Liver (tissue), 9 donors: Measurements from ENCODE around the gene ABCC8. TPM values are rescaled to one million over a fixed set of nuclear protein-coding genes. Genes with fewer than 3 reads are reported as not detected.

Source experiments
- DNase-seq: peaks from one replicate; pipeline ENCODE4 v3.0.0-alpha.2; 2017; ENCODE audit warnings: low spot score
- H3K27ac ChIP-seq, 2 donors: one replicate each; pipeline ENCODE4 v1.7.0; 2013; ENCODE audit warnings: inconsistent platforms in 2 of 2, low read length in 2 of 2, control low read depth in 1 of 2, low read depth in 1 of 2, mild to moderate bottlenecking in 1 of 2
- H3K27me3 ChIP-seq, 4 donors: one replicate each; pipeline versions ENCODE4 v1.6.1 to v1.7.0; 2013; ENCODE audit warnings: low read length in 3 of 4, inconsistent platforms in 1 of 4, mild to moderate bottlenecking in 1 of 4, moderate library complexity in 1 of 4; ENCODE audit not compliant: control insufficient read depth in 4 of 4, insufficient read depth in 4 of 4
- H3K36me3 ChIP-seq, 4 donors: one replicate each; pipeline versions ENCODE4 v1.6.1 to v1.7.0; 2013; ENCODE audit warnings: low read length in 3 of 4, mild to moderate bottlenecking in 3 of 4, low read depth in 1 of 4, moderate library complexity in 1 of 4; ENCODE audit not compliant: control insufficient read depth in 4 of 4, insufficient read depth in 3 of 4
- H3K4me1 ChIP-seq, 4 donors: one replicate each; pipeline versions ENCODE4 v1.6.1 to v1.7.0; 2013; ENCODE audit warnings: low read length in 3 of 4, mild to moderate bottlenecking in 3 of 4, moderate library complexity in 1 of 4; ENCODE audit not compliant: control insufficient read depth in 4 of 4, insufficient read depth in 4 of 4
- H3K4me3 ChIP-seq, 3 donors: one replicate each; pipeline versions ENCODE4 v1.6.1 to v1.7.0; 2013; ENCODE audit warnings: low read length in 3 of 3, control low read depth in 1 of 3, low read depth in 1 of 3, mild to moderate bottlenecking in 1 of 3
- H3K9ac ChIP-seq, 2 donors: one replicate each; pipeline ENCODE4 v1.7.0; 2013; ENCODE audit warnings: low read length in 2 of 2, mild to moderate bottlenecking in 2 of 2, moderate library complexity in 2 of 2, control low read depth in 1 of 2, low read depth in 1 of 2
- H3K9me3 ChIP-seq, 4 donors: one replicate each; pipeline versions ENCODE4 v1.6.1 to v1.7.0; 2013; ENCODE audit warnings: low read length in 3 of 4; ENCODE audit not compliant: control insufficient read depth in 4 of 4
- FOXA1 ChIP-seq: IDR thresholded peaks from 2 replicates; pipeline ENCODE4 v1.6.1; 2016; ENCODE audit warnings: antibody characterized with exemption
- FOXA2 ChIP-seq: IDR thresholded peaks from 2 replicates; pipeline ENCODE4 v1.6.1; 2016; ENCODE audit warnings: antibody characterized with exemption
- GABPA ChIP-seq, 2 donors: IDR thresholded peaks in 1 of 2; conservative IDR thresholded peaks in 1 of 2; 2 replicates each; pipeline ENCODE4 v1.6.1; 2016; ENCODE audit warnings: antibody characterized with exemption in 2 of 2, mild to moderate bottlenecking in 1 of 2, moderate library complexity in 1 of 2
- HNF4A ChIP-seq, 2 donors: conservative IDR thresholded peaks; 2 replicates each; pipeline ENCODE4 v1.6.1; 2016; ENCODE audit warnings: antibody characterized with exemption in 2 of 2, mild to moderate bottlenecking in 2 of 2
- HNF4G ChIP-seq: IDR thresholded peaks from 2 replicates; pipeline ENCODE4 v1.6.1; 2016; ENCODE audit warnings: antibody characterized with exemption
- JUND ChIP-seq, 2 donors: IDR thresholded peaks; 2 replicates each; pipeline ENCODE4 v1.6.1; 2016; ENCODE audit warnings: antibody characterized with exemption in 2 of 2
- NR2F2 ChIP-seq: IDR thresholded peaks from 2 replicates; pipeline ENCODE4 v1.6.1; 2016; ENCODE audit warnings: antibody characterized with exemption
- RAD21 ChIP-seq, 2 donors: IDR thresholded peaks; 2 replicates each; pipeline ENCODE4 v1.6.1; 2016; ENCODE audit warnings: antibody characterized with exemption in 2 of 2, mild to moderate bottlenecking in 2 of 2
- RXRA ChIP-seq, 2 donors: IDR thresholded peaks; 2 replicates each; pipeline ENCODE4 v1.6.1; 2017 to 2018; ENCODE audit warnings: antibody characterized with exemption in 2 of 2, mild to moderate bottlenecking in 1 of 2
- TAF1 ChIP-seq: conservative IDR thresholded peaks from 2 replicates; pipeline ENCODE4 v1.6.1; 2016; ENCODE audit warnings: antibody characterized with exemption, mild to moderate bottlenecking
- YY1 ChIP-seq: IDR thresholded peaks from 2 replicates; pipeline ENCODE4 v1.6.1; 2016; ENCODE audit warnings: antibody characterized with exemption, mild to moderate bottlenecking
- WGBS: extraction: QIAGEN DNeasy Blood & Tissue Kit; methylation state at CpG from one replicate; pipeline ENCODE4 v1.1.7; 2013; 5-methylcytosine and 5-hydroxymethylcytosine counted together
- polyA plus RNA-seq, 2 donors: library from polyadenylated mRNA; stranded (reverse) in 1 of 2; unstranded in 1 of 2; fragments of 200-250 nt in 1 of 2; fragments of >200 nt in 1 of 2; fragmentation: Nextera tagmentation in 1 of 2; extraction: Ambion mirVana in 1 of 2; gene quantifications; one replicate each; pipeline versions ENCODE4 v1.2.1 to v1.2.3, GENCODE V29; 2013 to 2015
- total RNA-seq, 2 donors: library from RNA; depleted of rRNA; stranded (reverse); fragments of >200 nt; gene quantifications; one replicate each; pipeline ENCODE4 v1.2.3, GENCODE V29; 2014
- TF ChIP-seq, protein P1 (sequence below): IDR thresholded peaks from 2 replicates; pipeline ENCODE4 v1.6.1; 2016; ENCODE audit warnings: antibody characterized with exemption, mild to moderate bottlenecking
- TF ChIP-seq, protein P2 (sequence below): IDR thresholded peaks from 2 replicates; pipeline ENCODE4 v1.6.1; 2016; ENCODE audit warnings: antibody characterized with exemption
- TF ChIP-seq, protein P3 (sequence below): IDR thresholded peaks from 2 replicates; pipeline ENCODE4 v1.6.1; 2016; ENCODE audit warnings: antibody characterized with exemption
- TF ChIP-seq, protein P4 (sequence below): fragments of 150-350 bp; IDR thresholded peaks from 2 replicates; pipeline ENCODE4 v1.5.1; 2017; ENCODE audit warnings: improper control_type of control experiment, low read depth, low read length; ENCODE audit not compliant: missing input control
- TF ChIP-seq, protein P5 (sequence below): IDR thresholded peaks from 2 replicates; pipeline ENCODE4 v1.6.1; 2016; ENCODE audit warnings: antibody characterized with exemption
- donor health status: healthy.
- donor health status: healthy.
- donor health status: healthy.
- donor health status: healthy.
- donor health status: healthy.

ABCC8 gene
- total and polyA plus RNA-seq, 4 donors = 0.16 to 0.25 TPM; not detected in 2

DNA sequence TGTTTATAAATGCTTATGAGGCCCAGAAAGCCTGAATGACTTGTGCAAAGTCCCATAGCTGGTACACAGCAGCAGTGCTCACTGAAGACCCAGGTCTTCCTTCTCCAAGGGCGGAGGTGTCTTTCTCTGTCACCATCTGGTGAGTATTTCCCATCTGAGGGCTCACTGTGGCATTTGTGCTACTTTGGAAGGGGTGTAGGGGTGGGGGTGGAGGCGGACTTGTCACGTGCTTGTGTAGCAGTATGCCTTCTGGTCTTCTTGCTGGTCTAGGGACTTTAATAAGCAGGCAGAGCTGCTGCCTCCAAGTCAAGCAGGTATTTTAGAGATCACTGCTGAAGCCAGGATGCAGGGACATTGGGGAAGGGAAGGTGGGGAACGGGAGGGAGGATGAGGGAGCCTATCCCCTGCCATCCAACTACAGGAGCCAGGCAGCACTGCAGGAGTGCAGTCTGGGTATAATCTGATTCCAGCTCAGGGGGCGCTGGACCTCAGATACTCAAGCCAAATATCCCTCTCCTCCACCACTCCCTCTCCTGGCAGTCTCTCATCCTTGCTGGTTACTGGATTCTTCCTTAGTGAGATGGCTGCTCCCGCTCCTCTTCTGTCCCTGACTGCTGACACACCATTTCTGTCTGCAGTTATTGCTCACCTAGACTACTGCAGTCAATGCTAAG is 3.4 kb downstream of the ABCC8 start:
- TF ChIP-seq YY1 = no peak
- TF ChIP-seq RAD21 (IDR thresholded peaks at IDR 0.05) = peak in 1 of 2 donors; percentile 31
- Histone ChIP-seq H3K9ac (no peak overlapping the region), H3K4me1 (peaks cover 0 to 5% (median under 1%) of the 10 kb centered on the region in 4 donors), H3K27me3 (peaks cover 0 to 2% (median 0%) of the 10 kb centered on the region in 4 donors), H3K4me3 (no peak overlapping the region), H3K9me3 (no peaks in the 10 kb centered on the region), H3K27ac (no peak overlapping the region), H3K36me3 (no peaks in the 10 kb centered on the region)
- 45% methylated on average over 6 of the region's 6 CpGs for WGBS
- DNase-seq = no peak

DNA sequence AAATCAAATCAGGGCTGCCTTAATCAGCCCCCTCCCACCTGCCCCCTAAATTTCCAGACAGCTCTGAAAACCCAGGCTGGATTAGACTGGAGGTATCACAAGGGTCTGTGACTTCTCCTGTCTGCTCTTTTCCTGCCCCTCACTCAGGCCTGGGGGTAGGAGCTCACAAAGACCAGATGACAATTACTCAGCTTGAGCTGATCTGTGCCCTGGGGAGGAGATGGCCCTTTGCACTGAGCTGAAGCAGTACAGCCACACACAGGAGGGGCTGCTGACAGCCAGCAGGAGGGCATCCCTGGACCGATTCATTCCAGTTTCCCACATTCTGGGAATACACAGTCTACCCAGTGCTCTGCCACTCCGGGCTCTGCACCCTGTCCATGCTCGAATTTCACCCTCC is 4.2 kb downstream of the ABCC8 start:
- H3K9ac ChIP-seq = no peak overlapping the region
- no peaks in the 10 kb centered on the region for H3K9me3 ChIP-seq
- H3K4me1 ChIP-seq = peaks cover 0 to 5% (median under 1%) of the 10 kb centered on the region in 4 donors
- 47% methylated on average over 3 of the region's 3 CpGs for WGBS
- H3K36me3 ChIP-seq = no peaks in the 10 kb centered on the region
- no peak for DNase-seq
- peaks cover 0 to 2% (median 0%) of the 10 kb centered on the region in 4 donors for H3K27me3 ChIP-seq
- no peak overlapping the region for H3K27ac ChIP-seq
- no peak for TF ChIP-seq YY1
- no peak overlapping the region for H3K4me3 ChIP-seq

DNA sequence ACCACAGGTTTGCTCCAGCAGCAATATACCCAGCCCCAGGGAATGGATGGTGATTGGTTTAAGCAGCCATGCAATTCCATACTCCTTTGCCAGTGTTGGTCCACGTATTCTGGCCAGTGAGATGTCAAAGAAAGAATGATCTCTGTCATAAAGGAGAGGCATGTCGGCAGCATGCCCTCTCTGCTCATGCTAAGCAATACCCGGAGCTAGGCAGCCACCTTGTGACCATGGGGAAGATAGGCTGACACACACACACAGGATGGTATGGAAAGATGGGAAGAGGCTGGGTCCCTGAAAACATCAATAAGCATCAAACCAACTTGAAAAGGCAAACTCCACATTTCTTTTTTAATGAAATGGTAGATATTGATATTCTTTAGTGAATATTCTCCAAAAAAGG is 5.1 kb downstream of the ABCC8 start:
- no peak overlapping the region for H3K27ac ChIP-seq
- 73% methylated on average over 3 of the region's 3 CpGs for WGBS
- no peak overlapping the region for H3K9ac ChIP-seq
- peak; percentile 30 to 55 for TF ChIP-seq RAD21 (IDR thresholded peaks at IDR 0.05)
- TF ChIP-seq FOXA1 = no peak
- no peak overlapping the region for H3K4me3 ChIP-seq
- no peaks in the 10 kb centered on the region for H3K9me3 ChIP-seq
- DNase-seq = no peak
- H3K4me1 ChIP-seq = peaks cover 0 to 4% (median under 1%) of the 10 kb centered on the region in 4 donors
- peaks cover 0 to 2% (median 0%) of the 10 kb centered on the region in 4 donors for H3K27me3 ChIP-seq
- no peaks in the 10 kb centered on the region for H3K36me3 ChIP-seq

DNA sequence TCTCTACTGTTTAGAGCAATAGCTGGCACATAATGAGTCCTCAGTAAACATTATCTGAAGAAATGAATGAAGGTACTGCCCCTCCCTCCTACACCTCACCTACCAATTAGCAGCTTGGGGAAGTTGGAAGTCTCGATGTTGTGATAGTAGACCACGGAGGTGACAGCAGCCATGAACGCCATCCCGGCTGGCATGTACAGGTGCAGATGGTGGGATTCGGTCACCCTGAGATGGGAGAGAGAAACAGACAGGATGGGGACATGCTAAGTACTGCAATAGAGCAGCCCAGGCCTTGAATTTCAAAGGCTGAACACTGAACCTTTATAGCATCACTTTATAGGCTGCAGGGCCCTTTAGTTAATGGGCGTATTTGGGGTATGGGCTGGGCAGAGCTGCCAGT is 6.6 kb downstream of the ABCC8 start:
- Histone ChIP-seq H3K27me3 (peaks cover 0 to 2% (median 0%) of the 10 kb centered on the region in 4 donors), H3K9ac (no peak overlapping the region), H3K36me3 (no peaks in the 10 kb centered on the region), H3K27ac (no peak overlapping the region), H3K4me1 (no peaks in the 10 kb centered on the region), H3K4me3 (no peak overlapping the region), H3K9me3 (no peaks in the 10 kb centered on the region)
- WGBS = 94% methylated on average over 6 of the region's 6 CpGs
- no peak for DNase-seq
- TF ChIP-seq HNF4A (conservative IDR thresholded peaks at IDR 0.05) = no peak
- no peak for TF ChIP-seq NR2F2
- TF ChIP-seq FOXA1 = no peak
- TF ChIP-seq HNF4G = no peak
- TF ChIP-seq, protein P1, sequence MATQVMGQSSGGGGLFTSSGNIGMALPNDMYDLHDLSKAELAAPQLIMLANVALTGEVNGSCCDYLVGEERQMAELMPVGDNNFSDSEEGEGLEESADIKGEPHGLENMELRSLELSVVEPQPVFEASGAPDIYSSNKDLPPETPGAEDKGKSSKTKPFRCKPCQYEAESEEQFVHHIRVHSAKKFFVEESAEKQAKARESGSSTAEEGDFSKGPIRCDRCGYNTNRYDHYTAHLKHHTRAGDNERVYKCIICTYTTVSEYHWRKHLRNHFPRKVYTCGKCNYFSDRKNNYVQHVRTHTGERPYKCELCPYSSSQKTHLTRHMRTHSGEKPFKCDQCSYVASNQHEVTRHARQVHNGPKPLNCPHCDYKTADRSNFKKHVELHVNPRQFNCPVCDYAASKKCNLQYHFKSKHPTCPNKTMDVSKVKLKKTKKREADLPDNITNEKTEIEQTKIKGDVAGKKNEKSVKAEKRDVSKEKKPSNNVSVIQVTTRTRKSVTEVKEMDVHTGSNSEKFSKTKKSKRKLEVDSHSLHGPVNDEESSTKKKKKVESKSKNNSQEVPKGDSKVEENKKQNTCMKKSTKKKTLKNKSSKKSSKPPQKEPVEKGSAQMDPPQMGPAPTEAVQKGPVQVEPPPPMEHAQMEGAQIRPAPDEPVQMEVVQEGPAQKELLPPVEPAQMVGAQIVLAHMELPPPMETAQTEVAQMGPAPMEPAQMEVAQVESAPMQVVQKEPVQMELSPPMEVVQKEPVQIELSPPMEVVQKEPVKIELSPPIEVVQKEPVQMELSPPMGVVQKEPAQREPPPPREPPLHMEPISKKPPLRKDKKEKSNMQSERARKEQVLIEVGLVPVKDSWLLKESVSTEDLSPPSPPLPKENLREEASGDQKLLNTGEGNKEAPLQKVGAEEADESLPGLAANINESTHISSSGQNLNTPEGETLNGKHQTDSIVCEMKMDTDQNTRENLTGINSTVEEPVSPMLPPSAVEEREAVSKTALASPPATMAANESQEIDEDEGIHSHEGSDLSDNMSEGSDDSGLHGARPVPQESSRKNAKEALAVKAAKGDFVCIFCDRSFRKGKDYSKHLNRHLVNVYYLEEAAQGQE = no peak
- TF ChIP-seq, protein P2, sequence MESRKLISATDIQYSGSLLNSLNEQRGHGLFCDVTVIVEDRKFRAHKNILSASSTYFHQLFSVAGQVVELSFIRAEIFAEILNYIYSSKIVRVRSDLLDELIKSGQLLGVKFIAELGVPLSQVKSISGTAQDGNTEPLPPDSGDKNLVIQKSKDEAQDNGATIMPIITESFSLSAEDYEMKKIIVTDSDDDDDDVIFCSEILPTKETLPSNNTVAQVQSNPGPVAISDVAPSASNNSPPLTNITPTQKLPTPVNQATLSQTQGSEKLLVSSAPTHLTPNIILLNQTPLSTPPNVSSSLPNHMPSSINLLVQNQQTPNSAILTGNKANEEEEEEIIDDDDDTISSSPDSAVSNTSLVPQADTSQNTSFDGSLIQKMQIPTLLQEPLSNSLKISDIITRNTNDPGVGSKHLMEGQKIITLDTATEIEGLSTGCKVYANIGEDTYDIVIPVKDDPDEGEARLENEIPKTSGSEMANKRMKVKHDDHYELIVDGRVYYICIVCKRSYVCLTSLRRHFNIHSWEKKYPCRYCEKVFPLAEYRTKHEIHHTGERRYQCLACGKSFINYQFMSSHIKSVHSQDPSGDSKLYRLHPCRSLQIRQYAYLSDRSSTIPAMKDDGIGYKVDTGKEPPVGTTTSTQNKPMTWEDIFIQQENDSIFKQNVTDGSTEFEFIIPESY = no peak
- no peak for TF ChIP-seq TAF1
- TF ChIP-seq, protein P3, sequence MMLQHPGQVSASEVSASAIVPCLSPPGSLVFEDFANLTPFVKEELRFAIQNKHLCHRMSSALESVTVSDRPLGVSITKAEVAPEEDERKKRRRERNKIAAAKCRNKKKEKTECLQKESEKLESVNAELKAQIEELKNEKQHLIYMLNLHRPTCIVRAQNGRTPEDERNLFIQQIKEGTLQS = no peak
- TF ChIP-seq, protein P4, sequence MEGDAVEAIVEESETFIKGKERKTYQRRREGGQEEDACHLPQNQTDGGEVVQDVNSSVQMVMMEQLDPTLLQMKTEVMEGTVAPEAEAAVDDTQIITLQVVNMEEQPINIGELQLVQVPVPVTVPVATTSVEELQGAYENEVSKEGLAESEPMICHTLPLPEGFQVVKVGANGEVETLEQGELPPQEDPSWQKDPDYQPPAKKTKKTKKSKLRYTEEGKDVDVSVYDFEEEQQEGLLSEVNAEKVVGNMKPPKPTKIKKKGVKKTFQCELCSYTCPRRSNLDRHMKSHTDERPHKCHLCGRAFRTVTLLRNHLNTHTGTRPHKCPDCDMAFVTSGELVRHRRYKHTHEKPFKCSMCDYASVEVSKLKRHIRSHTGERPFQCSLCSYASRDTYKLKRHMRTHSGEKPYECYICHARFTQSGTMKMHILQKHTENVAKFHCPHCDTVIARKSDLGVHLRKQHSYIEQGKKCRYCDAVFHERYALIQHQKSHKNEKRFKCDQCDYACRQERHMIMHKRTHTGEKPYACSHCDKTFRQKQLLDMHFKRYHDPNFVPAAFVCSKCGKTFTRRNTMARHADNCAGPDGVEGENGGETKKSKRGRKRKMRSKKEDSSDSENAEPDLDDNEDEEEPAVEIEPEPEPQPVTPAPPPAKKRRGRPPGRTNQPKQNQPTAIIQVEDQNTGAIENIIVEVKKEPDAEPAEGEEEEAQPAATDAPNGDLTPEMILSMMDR = no peak
- no peak for TF ChIP-seq YY1
- TF ChIP-seq RAD21 (IDR thresholded peaks at IDR 0.05) = no peak
- TF ChIP-seq JUND (IDR thresholded peaks at IDR 0.05) = no peak
- no peak for TF ChIP-seq FOXA2
- no peak for TF ChIP-seq GABPA (IDR thresholded peaks at IDR 0.05 in 1 of 2, conservative IDR thresholded peaks at IDR 0.05 in 1 of 2)
- TF ChIP-seq RXRA (IDR thresholded peaks at IDR 0.05) = no peak
- TF ChIP-seq, protein P5, sequence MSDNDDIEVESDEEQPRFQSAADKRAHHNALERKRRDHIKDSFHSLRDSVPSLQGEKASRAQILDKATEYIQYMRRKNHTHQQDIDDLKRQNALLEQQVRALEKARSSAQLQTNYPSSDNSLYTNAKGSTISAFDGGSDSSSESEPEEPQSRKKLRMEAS = no peak
